ENCODE measurements around the gene CFL2. TPM values are rescaled to one million over a fixed set of nuclear protein-coding genes. Genes with fewer than 3 reads are reported as not detected.
A peak's percentile ranks its signal among the peaks of the same experiment; 100 is the strongest.
"Not testable (repeated sequence)": the region's sequence is repeated elsewhere in the genome, so short reads cannot be mapped to it uniquely, and the experiment has no call there.

CFL2 gene
- total RNA-seq, 1 experiment from 2014 or later, result 48.8 TPM

DNA sequence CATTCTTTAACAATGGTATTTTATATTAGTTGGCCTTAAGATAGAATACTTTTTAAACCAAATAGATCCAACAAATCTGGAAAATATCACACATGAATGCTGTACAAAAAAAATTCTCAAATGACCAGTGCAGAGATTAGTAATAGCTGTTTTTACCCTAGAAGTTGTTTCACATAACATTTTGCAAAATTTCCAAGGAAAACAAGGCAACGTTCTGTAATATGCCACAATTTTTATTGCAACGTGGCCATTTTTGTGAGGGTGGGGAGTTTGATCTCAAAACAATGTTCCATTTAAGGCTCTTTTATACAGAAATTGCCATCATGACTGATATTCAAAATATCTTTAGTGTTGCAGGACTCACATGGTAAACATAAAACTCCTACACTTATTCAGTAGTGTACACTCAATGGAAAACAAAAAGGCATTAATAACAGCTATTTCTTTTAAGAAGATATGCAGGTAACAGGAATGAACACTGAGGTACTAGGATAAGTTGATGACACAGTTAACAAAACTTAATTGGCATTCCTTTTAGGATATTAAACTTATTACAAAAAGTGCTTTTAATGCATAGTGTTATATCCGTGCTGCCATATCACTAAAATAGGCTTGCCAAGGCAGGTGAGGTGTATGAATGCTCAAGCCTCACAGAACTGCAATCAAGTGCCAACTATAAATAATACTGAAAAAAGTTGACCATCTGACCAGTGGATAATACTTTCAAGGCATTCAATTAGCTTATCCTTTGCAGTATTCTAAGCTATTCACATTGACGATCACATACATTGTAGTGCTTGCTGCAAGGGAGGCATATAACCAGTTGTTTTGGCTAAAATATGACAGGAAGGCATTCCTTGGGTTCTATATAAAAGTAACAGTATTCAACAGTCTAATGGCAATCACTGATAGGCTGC is 2.3 kb downstream of the CFL2 start:
- DNase-seq (ENCODE audit: extremely low read depth, low read depth), result no peak

DNA sequence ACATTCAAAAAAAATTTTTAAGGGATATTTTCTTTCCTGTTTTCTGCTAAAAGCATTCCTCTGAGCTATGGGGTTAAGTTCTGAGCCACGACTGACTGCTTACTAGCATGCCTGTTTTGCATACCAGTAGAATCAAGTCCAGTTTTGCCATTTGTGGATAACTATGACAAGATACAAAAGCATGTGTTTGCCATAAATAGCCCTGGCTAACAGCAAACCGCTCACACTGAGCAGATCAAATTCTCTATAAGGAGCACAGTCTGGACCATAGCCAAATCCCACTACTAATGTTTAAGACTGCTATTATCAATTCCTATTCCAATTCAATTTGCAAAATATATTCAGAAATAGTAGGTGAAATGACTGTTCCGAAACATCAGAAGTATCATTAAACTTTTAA is 3.2 kb downstream of the CFL2 start:
- no peak for DNase-seq (ENCODE audit: extremely low read depth, low read depth)

DNA sequence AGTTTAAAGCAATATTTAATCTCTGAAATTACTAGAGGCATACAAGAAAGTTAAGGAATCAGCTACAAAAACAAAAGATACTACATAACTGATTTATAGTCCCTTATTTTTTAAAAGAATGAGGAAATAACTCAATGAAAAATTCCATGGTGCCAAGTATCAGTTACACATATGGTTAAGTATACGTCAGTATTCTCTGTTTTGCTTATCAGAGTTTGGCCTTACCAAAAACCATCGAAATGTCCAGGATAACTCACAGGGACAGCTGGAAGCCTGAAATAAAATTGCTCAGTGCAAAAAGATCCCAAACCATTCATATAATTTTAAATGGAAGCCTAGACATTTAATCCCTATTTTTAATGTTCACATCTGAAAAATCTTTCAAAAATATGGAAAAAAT is 3.6 kb downstream of the CFL2 start:
- no peak for DNase-seq (ENCODE audit: extremely low read depth, low read depth)

DNA sequence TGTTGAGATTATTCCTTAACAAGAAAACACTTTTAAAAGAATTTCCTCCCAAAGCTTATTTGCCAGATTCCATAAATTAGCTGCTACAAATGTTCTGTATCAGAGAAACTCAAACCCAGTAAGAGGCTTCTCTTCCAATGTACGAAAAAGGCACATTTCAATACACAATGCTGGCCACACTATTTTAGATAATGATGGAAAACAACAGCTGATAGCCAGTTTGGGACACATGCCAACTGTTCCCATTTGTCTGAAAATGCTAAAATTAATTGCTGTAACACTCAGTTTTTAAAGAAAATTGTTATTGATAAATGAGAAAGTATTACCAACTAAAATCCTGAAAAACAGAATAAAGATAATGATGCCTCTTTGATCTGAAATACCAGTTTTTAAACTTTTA is 4.4 kb downstream of the CFL2 start:
- DNase-seq (ENCODE audit: extremely low read depth, low read depth), result no peak

DNA sequence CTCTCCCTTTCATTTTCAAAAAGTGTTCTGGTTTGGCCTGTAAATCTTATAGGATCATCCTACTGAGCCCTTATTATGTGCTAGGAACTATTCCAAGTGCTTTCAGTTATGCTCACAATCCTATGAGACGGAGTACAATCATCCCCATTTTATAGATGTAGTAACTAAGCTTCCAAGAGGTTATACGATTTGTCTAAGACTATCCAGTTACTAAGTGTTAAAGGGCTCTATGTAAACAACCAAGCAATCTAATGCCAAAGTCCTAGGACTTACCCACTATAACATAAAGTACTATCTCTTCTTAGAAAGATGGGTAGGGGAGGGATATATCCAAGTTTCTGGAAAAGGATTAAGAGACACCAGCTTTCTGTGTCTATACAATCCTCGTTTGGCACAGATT is 6.7 kb downstream of the CFL2 start:
- DNase-seq (ENCODE audit: extremely low read depth, low read depth), result no peak

DNA sequence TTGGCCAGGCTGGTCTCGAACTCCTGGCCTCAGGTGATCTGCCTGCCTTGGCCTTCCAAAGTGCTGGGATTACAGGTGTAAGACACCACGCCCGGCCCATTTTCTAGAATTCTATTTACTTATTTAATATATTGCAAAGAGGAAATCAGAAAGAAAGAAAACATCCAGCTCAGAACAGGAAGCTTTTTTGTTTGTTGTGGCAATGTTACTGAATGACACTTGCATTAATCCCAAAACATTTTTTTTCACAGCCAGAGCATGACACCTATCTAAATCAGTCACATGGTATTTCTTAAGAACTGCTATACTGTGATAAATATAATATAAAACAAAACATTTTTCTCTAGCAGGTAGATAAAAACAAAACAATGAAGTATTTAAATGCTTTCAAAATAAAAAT is 12.6 kb downstream of the CFL2 start:
- no peak for DNase-seq (ENCODE audit: extremely low read depth, low read depth)

DNA sequence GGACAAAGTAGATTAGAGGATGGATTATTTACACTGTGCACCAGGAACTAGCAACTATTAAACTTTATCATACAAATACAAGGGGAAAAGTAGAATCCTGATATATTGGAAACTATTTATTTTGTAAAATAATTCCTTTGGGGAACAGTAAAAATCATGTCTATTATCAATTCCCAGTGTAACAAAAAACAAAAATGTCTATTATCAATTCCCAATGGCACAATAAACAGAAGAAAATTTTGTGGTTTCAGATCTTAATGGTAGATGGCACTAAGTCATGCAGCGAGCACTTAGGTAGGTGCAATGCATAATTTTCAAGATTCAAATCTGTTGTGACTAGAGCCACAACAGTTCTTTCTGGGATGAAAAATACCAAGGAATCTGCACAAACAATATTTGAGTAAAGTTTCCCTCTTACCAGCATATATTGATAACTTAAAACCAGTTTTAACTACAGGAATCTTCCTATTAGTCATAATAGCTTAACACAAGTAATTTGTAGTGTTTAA is 13.7 kb downstream of the CFL2 start:
- no peak for DNase-seq (ENCODE audit: extremely low read depth, low read depth)

DNA sequence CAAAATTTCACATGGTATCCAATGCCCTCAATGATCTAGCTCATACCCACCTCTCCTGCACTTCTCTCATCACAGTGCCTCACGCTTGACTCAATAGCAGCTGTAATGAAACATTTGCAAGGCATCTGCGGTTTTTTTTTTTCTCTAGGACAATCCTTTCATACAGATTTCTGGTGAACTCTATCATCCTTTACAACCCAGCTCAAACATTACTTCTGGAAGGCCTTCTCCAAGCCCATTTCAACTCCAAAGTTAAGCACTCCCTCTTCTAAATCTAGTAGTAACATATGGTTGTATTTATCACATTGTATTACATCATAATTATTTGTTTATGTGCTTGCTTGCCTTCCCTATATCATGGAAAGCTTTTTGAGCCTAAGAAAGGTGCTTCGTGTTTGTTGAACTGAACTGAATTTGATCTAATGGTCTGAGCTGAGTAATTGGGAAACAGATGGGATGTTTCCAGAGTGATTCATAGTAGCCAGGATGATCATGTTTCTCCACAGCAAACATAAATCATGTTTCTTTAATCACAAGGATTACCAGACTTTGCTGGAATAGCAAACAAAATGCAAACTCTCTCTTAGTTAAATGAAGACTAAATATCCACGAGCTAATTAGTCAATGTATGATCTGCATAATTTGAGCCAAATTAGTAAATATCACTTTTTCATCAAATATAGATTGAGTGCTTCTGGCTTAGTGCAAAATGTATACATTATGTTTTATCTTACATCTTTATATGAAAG is 14.3 kb downstream of the CFL2 start:
- DNase-seq (ENCODE audit: extremely low read depth, low read depth), result peak; percentile 62

DNA sequence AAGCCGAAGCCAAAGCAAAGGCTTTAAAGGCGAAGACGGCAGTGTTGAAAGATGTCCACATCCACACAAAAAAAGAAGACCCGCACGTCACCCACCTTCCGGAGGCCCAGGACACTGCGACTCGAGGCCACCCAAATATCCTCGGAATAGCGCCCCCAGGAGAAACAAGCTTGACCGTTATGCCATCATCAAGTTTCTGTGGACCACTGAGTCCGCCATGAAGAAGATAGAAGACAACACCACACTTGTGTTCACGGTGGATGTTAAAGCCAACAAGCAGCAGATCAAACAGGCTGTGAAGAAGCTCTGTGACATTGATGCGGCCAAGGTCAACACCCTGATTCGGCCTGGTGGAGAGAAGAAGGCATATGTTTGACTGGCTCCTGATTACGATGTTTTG is 20.2 kb downstream of the CFL2 start:
- not testable (repeated sequence) for DNase-seq (ENCODE audit: extremely low read depth, low read depth)

DNA sequence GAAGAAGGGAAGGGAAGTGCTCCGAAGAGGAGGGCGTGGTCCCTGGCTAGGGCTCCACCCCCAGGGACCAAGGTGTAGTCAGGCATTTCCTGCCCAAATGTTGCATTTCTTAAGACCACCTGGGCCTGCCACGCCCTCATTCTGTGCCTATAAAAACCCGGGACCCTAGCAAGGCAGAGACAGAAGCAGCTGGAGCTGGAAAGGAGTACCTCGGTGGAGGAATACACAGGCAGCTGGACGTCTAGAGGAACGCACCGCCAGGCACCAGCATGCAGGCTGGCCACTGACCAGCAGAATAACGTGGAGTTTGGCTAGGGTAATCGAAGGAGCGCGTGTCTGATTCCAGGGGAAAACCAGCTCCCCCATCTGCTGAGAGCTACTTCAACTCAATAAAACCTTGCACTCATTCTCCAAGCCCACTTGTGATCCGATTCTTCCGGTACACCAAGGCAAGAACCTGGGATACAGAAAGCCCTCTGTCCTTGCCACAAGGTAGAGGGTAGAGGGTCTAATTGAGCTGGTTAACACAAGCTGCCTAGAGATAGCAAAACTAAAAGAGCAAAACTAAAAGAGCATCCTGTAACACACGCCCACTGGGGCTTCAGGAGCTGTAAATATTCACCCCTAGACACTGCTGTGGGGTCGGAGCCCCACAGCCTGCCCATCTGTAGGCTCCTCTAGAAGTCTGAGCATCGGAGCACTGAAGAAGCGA is 21.0 kb downstream of the CFL2 start:
- no peak for DNase-seq (ENCODE audit: extremely low read depth, low read depth)

DNA sequence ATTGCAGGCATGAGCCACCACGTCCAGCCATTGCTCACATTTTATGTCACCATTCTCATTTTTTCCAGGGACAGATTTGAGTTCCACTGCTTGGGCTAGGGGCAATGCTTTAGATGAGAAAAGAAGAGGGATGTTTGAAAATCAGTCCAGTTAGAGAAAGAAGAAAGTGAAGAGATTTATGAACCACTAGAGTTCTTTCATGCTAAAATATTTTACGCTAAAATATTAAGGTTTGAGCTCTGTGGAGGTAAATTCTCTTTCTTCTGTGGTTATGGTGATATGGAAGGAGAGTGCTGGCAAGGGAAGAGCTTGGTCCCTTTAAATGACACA is 21.5 kb downstream of the CFL2 start:
- no peak for DNase-seq (ENCODE audit: extremely low read depth, low read depth)

DNA sequence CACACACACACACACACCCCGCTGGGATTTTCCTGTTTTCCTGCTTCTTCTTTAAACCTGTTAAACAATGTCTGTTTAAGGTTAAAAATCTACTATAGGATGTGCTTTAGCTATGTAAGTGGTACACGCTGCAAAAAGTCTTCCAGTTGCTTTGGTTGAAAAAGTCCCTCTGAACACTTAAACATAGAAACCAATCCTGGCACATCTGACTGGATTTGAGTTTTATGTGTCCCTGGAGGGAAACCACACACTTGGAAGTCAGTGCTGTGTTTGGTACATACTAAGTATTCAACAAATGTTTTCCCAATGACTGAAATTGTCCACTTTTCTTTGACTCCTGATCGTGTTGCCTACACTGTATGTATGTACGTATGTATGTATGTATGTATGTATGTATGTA is 22.0 kb downstream of the CFL2 start:
- DNase-seq (ENCODE audit: extremely low read depth, low read depth), result no peak

DNA sequence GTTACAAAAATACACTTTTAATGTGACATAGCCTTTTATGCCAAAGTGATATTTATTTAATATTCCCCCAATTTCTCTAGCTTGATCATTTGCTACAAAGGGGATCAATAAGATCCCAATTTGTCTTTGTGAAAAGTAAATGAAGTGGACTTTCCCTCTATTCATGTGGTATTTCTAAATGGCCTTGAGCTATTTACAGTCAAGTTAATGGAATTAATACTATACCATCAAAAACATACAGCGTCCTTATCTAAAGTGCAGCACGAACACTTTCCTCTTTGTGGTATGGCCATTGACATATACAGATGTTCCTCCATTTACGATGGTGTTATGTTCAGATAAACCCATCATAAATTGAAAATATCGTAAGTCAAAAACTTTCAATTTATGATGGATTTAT is 23.2 kb downstream of the CFL2 start:
- DNase-seq (ENCODE audit: extremely low read depth, low read depth), result no peak

DNA sequence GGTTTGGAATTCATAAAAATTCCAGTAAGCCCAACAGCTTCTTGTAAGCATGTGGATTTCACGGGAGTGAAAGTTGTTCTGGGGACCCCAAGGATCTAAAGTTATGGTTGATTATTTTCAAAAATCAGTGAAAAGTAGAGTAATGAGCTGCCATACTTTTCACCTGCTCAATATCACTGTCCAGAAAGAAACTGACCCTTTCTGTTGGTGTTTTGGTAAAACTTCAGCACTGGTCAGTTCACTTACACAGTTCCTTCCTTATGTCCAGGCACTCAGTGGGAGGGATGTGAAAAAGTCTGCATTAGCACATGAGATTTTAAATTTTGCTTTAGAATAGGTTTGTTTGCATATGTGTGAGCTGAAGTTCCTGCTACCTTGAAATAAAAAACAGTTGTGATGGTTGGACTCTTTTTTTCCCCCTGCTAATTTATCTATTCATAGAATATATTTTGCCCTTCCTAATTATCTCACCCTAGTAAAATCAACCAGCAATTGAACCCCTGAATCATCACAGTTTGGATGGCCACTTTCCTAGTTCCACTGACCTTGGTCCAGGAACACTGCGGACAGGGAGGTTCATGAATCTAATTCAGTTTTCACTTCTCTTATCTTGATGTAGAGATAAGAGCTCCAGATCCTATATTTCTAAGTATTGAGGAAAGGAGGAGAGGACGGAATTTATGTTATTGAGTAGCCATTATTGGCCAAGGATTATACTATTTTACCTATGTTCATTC is 25.8 kb downstream of the CFL2 start:
- no peak for DNase-seq (ENCODE audit: extremely low read depth, low read depth)

DNA sequence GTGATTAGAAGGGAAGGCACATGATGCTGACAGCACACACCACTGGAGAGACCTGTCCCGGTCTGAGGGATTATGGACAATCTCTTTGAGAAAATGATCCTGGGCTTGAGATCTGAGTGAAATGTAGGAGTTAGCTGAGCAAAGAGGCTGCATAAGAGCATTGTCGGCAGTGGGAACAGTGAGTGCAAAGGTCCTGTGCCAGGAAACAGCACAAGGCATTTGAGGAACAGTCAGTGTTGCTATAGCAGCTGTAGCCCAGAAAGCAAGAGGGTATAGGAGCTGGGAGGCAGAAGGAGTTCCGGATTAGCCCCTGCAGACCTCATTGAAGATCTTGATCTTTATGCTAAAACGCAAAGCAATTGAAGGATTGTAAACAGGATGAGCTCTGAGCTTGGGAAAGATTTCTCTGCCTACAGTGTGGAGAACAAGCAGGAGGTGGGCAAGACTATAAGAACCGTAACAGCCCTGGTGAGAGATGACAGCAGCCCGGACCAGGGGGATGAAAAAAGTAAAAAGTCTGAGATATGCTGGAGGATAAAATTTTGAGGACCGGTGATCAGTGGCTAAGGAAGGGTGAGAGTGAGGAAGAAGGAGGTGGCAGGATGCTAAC is 28.5 kb downstream of the CFL2 start:
- no peak for DNase-seq (ENCODE audit: extremely low read depth, low read depth)

DNA sequence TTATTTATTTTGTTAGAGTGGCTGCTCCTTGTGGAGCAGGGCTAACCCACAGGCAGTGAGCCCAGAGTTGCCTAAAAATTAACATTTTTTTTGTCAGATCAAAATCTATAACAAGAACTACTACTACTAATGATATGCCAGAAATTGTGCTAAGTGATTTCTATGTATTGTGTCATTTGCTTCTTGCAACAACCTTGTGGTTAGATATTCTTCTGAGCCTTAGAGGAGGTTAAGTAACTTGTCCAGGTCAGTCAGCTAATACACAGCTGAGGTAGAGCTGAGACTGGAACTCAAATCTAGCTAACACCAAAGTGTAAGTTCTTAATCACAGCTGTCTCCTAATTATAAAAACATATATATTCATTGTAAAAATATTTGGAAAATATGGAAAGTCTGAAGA is 29.8 kb downstream of the CFL2 start:
- no peak for DNase-seq (ENCODE audit: extremely low read depth, low read depth)

DNA sequence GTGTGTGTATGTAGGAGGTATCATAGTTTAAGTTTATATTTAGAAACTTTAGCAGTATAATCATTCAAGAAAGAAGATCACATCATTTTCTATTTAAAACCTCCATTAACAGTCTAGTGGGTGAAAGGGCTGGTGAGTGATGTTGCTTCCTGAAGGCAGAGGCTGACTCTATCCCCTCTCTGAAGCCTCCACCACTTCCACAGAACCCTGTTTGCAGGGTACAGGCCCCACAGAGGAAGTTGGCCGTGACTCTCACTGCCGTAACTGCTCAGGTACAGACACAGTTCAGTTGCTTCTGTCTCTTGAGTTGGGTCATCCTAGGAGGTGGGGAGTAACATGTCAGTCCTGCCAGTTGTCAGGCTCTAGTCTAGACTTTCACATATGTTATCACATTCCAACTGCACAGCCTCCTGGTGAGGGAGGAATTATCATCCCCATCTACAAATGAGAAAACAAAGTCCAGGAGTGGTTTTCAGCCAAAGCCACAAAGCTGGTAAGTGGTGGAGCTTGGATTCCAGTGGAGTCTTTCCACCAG is 31.5 kb downstream of the CFL2 start:
- DNase-seq (ENCODE audit: extremely low read depth, low read depth), result no peak

DNA sequence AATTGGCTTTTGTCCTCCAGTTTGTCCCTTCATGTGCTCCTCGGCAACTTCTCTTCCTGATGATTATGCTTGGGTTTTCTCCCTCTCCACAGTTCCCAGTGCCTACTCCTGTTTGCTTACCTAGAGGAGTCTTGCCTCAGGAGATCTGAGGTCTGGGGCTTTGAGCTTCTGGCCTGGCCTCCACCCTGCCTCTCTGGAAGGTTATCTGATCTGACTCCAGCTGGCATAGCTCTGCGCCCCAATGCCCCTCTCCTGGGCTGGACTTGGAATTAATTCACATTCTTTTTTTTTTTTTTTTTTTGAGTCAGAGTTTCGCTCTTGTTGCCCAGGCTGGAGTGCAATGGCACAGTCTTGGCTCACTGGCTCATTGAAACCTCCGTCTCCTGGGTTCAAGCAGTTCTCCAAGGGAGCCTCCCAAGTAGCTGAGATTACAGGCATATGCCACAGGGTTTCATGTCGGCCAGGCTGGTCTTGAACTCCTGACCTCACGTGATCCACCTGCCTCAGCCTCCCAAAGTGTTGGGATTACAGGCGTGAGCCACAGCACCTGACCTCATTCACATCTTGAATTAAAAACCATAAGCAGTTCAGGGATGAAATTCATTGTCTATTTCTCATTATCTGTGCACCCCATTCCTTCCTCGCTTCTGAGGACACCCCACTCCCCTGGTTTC is 33.5 kb downstream of the CFL2 start:
- no peak for DNase-seq (ENCODE audit: extremely low read depth, low read depth)

DNA sequence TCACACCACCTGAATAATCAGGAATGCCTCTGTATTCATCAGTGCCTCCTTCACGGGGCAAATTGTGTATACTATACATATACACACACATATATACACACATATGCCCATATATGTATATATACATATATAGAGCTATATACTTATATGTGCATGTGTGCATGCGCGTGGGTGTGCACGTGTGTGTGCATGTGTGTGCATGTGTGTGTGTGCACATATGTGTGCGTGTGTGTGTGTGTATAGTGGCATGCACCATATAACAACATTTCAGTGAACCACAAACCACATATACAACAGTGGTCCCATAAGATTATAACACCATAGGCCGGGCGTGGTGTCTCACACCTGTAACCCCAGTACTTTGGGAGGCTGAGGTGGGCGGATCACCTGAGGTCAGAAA is 35.7 kb downstream of the CFL2 start:
- DNase-seq (ENCODE audit: extremely low read depth, low read depth), result no peak
